DMS114 treated with DMSO at 0.1 percent for 48 hours (cell line): ENCODE results near the gene MTERF4.

Source experiments
- DNase-seq: peaks from one replicate; lab custom pipeline; 2025; ENCODE audit not compliant: unreplicated experiment; lab: John Stamatoyannopoulos, UW

MTERF4 gene

DNA sequence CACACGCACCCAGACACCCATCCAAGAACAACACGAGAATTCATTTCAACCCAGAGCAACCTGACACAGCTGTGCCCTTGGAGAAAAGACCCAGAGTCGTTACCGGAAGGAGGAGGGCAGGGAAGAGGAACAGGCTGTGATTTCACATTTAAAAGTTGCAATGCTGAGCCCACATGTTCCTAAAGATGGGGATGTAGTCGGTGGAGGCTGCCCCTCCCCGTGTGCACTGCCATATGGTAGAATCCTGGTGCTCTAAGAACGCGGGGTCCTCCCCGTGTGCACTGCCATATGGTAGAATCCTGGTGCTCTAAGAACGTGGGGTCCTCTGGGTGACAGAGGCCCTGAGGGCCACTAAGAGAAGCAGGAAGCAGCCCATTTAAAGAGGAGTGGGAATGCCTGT, 10.9 kb downstream of the MTERF4 start:
- no peak for DNase-seq

DNA sequence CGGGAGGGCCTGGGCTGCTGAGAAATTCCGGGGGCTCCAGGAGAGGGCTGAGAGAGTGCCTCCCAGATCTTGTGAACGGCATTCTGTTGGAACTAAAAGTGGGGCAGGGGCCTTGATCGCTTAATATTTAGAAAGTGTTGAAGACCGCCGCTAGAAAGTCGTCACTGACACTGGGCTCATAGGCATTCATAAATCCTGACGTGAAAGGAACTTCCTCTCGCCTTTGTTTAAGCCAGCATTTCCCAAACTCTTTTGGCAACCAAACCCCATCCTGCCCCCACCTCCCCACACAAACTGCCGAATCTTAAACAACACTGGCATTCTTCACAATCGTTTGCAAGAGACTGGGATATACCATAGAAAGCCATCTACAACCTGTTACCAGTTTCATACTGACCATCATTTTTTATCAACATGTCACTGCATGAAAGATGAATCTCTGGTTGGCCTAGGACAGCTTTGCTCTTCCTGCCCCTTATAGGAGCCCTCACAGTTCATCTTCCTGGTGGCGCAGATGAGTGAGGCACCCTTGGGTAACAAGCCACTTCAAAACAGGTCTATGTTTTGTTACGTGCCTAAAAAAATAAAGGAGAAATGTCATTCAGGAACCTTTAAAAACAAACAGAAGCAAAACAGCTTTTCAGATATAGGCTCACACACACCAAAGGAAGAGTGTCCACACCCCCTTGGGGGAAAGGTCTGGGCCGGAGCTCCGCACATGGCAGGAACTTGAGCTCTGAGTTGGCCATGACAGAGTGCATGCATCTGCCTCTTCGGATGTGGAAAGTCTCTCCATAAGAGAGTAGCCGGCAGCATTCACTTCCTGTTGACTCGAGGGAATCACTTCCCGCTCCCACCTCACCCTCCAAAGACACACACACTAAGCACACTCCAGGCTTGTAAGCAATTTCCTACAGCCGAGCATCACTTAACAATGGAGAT, 13.0 kb downstream of the MTERF4 start:
- no peak for DNase-seq

- DNase-seq: no peak
These were observed 13.7 kb downstream of the MTERF4 start for GRCh38 chr2:241088376-241088775.

GRCh38 chr2:241087420-241088268, 14.4 kb downstream of the MTERF4 start:
- no peak for DNase-seq

- DNase-seq: no peak
These were observed 17.1 kb downstream of the MTERF4 start for GRCh38 chr2:241084856-241085444.

DNA sequence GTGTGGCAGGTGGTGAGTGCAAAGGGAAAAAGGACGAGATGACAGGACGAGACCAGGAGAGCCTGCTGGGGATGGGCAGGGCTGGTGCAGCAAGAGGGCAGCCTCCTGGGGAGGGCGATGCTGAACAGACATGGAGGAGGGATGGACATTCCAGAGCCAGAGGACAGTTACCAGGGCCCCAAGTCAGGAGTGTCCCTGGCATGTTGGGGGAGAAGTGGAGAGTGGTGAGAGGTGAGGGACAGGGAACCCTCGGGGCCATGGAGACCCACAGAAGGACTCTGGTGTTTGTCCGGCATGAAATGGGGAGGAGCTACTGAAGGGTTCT, 19.0 kb downstream of the MTERF4 start:
- no peak for DNase-seq

GRCh38 chr2:241082341-241083090, 19.6 kb downstream of the MTERF4 start:
- DNase-seq: no peak

GRCh38 chr2:241081643-241082340, 20.3 kb downstream of the MTERF4 start:
- no peak for DNase-seq

DNA sequence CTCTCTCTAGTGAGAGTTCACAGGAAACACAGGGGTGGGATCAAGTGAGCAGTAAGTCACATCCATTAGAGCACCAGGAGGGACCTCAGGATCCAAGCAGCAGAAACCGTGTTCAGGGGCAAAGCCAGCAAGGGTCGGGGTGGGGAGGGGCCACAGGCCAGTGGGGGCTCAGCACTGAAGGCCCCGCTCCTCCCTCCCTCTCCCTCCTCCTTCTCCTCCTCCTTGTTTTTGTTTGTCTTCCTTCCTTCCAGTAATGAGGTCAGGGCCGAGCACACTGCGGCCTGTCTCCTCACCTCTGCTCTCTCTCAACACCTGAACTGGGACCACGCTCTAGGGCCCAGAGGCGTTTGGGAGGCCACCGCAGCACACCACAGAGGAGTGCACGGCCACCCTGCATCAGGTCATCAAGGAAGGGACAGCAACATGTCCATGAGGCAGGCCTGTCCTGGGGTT, 20.9 kb downstream of the MTERF4 start:
- no peak for DNase-seq

DNA sequence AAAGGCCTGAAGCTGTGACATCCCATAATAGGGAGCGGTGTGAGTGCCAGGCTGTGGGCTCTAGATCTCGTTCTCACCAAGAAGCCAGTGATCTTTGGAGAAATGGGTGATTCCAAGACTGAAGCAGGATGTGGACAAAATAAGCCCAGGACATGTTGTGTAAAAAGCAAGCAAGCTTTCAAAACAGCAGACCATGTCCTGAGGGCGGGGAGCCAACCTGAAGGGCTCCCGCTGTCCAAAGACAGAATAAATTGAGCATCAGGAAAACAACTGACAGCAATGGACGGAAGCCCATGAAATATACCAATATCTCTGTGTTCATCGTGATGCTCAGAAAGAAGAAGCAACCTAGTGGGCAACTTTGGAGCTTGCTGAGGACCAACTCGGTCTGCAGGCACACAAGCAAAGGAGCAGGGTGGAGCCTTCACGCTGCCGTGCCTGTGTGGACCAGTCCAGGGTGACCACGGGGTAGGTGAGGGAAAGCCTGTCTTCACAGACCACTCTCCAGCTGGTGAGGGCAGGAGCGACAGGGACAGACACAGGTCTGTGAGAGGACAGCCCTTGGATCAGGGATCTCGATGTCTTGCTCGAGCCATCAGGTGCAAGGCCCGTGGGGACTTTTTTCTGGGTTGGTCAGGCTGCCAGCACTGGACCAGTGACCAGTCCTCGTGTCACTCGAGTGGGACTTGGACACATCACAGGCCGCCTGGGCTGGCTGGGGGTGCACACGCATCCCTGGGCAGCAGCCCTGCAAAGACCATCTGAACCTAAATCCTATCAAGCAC, 21.5 kb downstream of the MTERF4 start:
- no peak for DNase-seq

DNA sequence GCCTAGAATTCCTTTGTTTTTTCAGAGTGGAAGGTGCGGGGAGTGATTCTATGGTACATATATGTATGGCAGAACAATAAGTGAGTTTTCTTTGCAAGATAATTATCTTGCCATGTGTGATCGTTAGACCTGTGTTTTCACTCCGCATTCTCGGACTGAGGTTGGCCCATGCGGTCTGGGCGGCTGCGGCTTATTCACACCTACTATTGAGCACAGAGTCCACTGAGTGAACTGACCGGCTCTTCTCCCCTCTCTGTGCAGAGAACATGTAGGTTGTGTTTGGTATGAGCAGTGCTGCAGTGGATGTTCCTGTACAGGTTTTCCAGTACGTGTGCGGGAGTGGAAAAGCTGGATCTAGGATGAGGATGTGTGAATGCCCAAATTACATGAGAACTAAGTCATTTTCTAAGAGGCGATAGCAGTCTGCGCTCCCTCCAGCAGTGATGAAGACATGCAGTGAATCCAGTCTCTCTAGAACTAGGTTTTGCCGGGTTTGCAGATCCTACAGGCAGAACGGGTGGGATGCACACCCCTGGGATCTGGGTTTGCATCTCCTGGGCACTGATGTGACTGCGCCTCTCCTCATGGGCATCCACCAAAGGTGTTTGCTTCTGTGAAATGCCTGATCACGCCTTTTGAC, 27.1 kb downstream of the MTERF4 start:
- DNase-seq: no peak

- DNase-seq: no peak
These were observed 27.8 kb downstream of the MTERF4 start for GRCh38 chr2:241074065-241074818.

DNA sequence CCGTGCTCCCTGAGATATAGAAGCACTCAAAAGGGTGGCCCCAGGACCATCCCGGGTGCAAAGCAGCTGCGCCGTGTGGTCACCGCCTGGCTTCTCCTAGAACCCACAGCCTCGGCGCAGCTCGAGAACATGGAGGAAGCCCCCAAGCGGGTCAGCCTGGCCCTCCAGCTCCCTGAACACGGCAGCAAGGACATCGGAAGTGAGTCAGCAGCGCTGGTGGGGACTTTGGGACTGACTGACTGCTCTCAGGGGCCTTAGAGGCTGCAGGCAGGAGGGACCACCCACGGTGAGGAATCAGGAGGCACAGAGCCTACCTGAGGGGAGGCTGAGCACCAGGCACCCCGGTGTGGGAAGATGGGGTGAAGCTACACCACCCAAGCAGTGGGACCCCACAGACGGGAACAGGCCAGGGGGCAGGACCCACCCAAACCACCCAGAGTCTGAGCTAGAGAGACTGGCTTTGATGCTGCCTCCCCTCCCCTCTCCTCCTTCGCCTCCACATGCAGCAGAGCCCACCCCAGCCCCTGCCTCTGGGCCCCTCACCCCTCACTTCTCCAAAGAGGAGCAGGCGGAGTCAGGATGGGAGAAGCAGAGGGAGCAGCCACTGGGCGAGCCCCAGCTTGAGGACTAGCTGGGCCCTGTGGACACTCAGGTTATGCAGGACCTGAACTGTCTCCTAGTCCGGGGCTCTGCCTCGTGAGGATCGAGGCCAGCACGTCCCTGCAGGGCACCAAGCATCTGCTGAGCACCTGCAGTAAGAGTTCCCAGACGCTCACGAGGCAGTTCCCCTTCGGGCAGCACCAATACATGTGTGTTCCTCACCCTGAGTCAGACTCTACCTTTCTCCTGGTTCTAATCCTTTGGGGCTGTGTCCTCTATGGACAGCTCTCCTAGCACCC, 28.7 kb downstream of the MTERF4 start:
- DNase-seq: no peak

GRCh38 chr2:241072553-241073165, 29.4 kb downstream of the MTERF4 start:
- DNase-seq: no peak

- DNase-seq: no peak
These were observed 29.9 kb downstream of the MTERF4 start for GRCh38 chr2:241072151-241072550.

GRCh38 chr2:241071677-241072111, 30.4 kb downstream of the MTERF4 start:
- no peak for DNase-seq
